WTC11 (cell line): ENCODE measurements around the gene FUT7. TPM values are rescaled to one million over a fixed set of nuclear protein-coding genes. Genes with fewer than 3 reads are reported as not detected.

Experiments used
- ATAC-seq: fragments of 200-7000 bp; cut with Tn5 transposase; 2 replicates; pipeline ENCODE4 v1.10.0; 2021; ENCODE audit warnings: mild to moderate bottlenecking, moderate library complexity
- CTCF ChIA-PET: fragments of 300-600 bp; sonication (Branson Sonifier 250); formaldehyde crosslinking; loops from one replicate; lab custom pipeline; 2021; ENCODE audit warnings: antibody characterized with exemption; lab: Charles Lee
- POLR2A ChIA-PET: fragments of 350-600 bp; sonication (Branson Sonifier 250); formaldehyde crosslinking; loops from one replicate; lab custom pipeline; 2021; ENCODE audit warnings: antibody characterized with exemption; lab: Charles Lee
- DNase-seq: peaks from one replicate; pipeline ENCODE4 v3.0.0; 2021; ENCODE audit warnings: low spot score
- H3K27ac Mint-ChIP-seq: 2 replicates; pipeline ENCODE4 v1.8.0; 2021; ENCODE audit warnings: mixed read lengths
- H3K27me3 Mint-ChIP-seq: 2 replicates; pipeline ENCODE4 v1.8.0; 2021; ENCODE audit warnings: low read depth, mild to moderate bottlenecking, moderate library complexity, mixed read lengths
- H3K36me3 Mint-ChIP-seq: 2 replicates; pipeline ENCODE4 v1.8.0; 2021; ENCODE audit warnings: mixed read lengths
- H3K4me1 Mint-ChIP-seq: 2 replicates; pipeline ENCODE4 v1.8.0; 2022; ENCODE audit warnings: mixed read lengths
- H3K4me3 Mint-ChIP-seq: 2 replicates; pipeline ENCODE4 v1.8.0; 2021; ENCODE audit warnings: mild to moderate bottlenecking, moderate library complexity, mixed read lengths
- H3K9me3 Mint-ChIP-seq: 2 replicates; pipeline ENCODE4 v1.8.0; 2021; ENCODE audit warnings: mixed read lengths
- AR ChIP-seq: fragments of 250-450 bp; sonication (Bioruptor Pico); IDR thresholded peaks from 2 replicates; pipeline ENCODE4 v1.9.0; 2021; ENCODE audit warnings: mild to moderate bottlenecking
- ETV6 ChIP-seq: sonication (generic); formaldehyde crosslinking; IDR thresholded peaks from 2 replicates; pipeline ENCODE4 v1.8.1; 2022; ENCODE audit warnings: mild to moderate bottlenecking, missing genetic modification reagents
- FOXK1 ChIP-seq: sonication (generic); formaldehyde crosslinking; IDR thresholded peaks from 2 replicates; pipeline ENCODE4 v1.8.0; 2022; ENCODE audit warnings: mild to moderate bottlenecking, moderate library complexity, missing genetic modification reagents
- GRHL2 ChIP-seq: fragments of 250-450 bp; sonication (Bioruptor Pico); IDR thresholded peaks from 2 replicates; pipeline ENCODE4 v1.8.0; 2022; ENCODE audit warnings: mild to moderate bottlenecking, moderate library complexity; ENCODE audit not compliant: insufficient replicate concordance, severe bottlenecking
- MAX ChIP-seq: sonication (generic); formaldehyde crosslinking; IDR thresholded peaks from 2 replicates; pipeline ENCODE4 v1.8.0; 2022; ENCODE audit warnings: mild to moderate bottlenecking, missing genetic modification reagents
- NR3C1 ChIP-seq: sonication (generic); formaldehyde crosslinking; conservative IDR thresholded peaks from 2 replicates; pipeline ENCODE4 v1.8.1; 2023; ENCODE audit warnings: low read depth, mild to moderate bottlenecking, missing genetic modification reagents
- PRDM15 ChIP-seq: sonication (generic); formaldehyde crosslinking; IDR thresholded peaks from 2 replicates; pipeline ENCODE4 v1.8.0; 2022; ENCODE audit warnings: missing genetic modification reagents
- PRRX2 ChIP-seq: fragments of 250-450 bp; sonication (Bioruptor Pico); IDR thresholded peaks from 2 replicates; pipeline ENCODE4 v1.8.0; 2021; ENCODE audit warnings: mild to moderate bottlenecking
- ZNF219 ChIP-seq: sonication (generic); formaldehyde crosslinking; IDR thresholded peaks from 2 replicates; pipeline ENCODE4 v1.8.0; 2023; ENCODE audit warnings: missing genetic modification reagents, mild to moderate bottlenecking, borderline replicate concordance
- ZNF232 ChIP-seq: sonication (generic); formaldehyde crosslinking; IDR thresholded peaks from 2 replicates; pipeline ENCODE4 v1.8.0; 2022; ENCODE audit warnings: mild to moderate bottlenecking, missing genetic modification reagents
- ZNF396 ChIP-seq: fragments of 250-450 bp; sonication (Bioruptor Pico); IDR thresholded peaks from 2 replicates; pipeline ENCODE4 v1.8.0; 2021; ENCODE audit warnings: mild to moderate bottlenecking, moderate library complexity, borderline replicate concordance
- ZNF425 ChIP-seq: fragments of 250-450 bp; sonication (Bioruptor Pico); conservative IDR thresholded peaks from 2 replicates; pipeline ENCODE4 v1.9.0; 2021; ENCODE audit warnings: mild to moderate bottlenecking
- ZSCAN18 ChIP-seq: fragments of 250-450 bp; sonication (Bioruptor Pico); IDR thresholded peaks from 2 replicates; pipeline ENCODE4 v2.1.2; 2022; ENCODE audit warnings: mild to moderate bottlenecking, moderate library complexity
- total RNA-seq: library from RNA; stranded (reverse); gene quantifications from 3 replicates; pipeline ENCODE4 v1.2.3, GENCODE V29; 2021
- TF ChIP-seq, protein P1 (sequence below): sonication (generic); formaldehyde crosslinking; IDR thresholded peaks from 2 replicates; pipeline ENCODE4 v1.8.1; 2023; ENCODE audit warnings: mild to moderate bottlenecking, missing genetic modification reagents, moderate library complexity
- TF ChIP-seq, protein P2 (sequence below): fragments of 250-450 bp; sonication (Bioruptor Pico); IDR thresholded peaks from 2 replicates; pipeline ENCODE4 v1.9.0; 2021; ENCODE audit warnings: mild to moderate bottlenecking, borderline replicate concordance

FUT7 gene
- total RNA-seq, 1 experiment from 2014 or later, result not detected

- no peak for TF ChIP-seq ZSCAN18 (CRISPR knock-in tag)
- TF ChIP-seq, all 79 proteins: peak for 0
These were observed 20.7 kb downstream of the FUT7 start (continued) for GRCh38 chr9:137011156-137011555.

- ChIA-PET CTCF (interaction anchor here (0.6 to 2.3 kb wide), 7 partner anchors 19 to 593 kb away, joined by 3 to 10 read pairs (median 4); partner anchors contain the start of gene ABCA2), POLR2A (interaction anchor here (1.0 kb wide), 1 partner anchor 10 kb away, joined by 3 read pairs; no protein-coding TSS in a partner anchor)
- Mint-ChIP-seq H3K27me3 (peaks cover 1% of the 10 kb centered on the region; the same call in 1 of the 2 replicates), H3K27ac (no peak overlapping the region), H3K4me3 (no peak overlapping the region), H3K36me3 (no peaks in the 10 kb centered on the region), H3K4me1 (no peaks in the 10 kb centered on the region), H3K9me3 (peaks cover under 1% of the 10 kb centered on the region; the same call in 1 of the 2 replicates)
- ATAC-seq (no peak), DNase-seq (no peak)
- TF ChIP-seq MAX, result no peak
- no peak for TF ChIP-seq ZNF219 (CRISPR knock-in tag)
- TF ChIP-seq ZNF232, result no peak
- no peak for TF ChIP-seq FOXK1 (CRISPR knock-in tag)
- TF ChIP-seq PRDM15 (CRISPR knock-in tag), result no peak
- TF ChIP-seq, protein P1, sequence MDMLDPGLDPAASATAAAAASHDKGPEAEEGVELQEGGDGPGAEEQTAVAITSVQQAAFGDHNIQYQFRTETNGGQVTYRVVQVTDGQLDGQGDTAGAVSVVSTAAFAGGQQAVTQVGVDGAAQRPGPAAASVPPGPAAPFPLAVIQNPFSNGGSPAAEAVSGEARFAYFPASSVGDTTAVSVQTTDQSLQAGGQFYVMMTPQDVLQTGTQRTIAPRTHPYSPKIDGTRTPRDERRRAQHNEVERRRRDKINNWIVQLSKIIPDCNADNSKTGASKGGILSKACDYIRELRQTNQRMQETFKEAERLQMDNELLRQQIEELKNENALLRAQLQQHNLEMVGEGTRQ (CRISPR knock-in tag), result no peak
- no peak for TF ChIP-seq PRRX2
- no peak for TF ChIP-seq GRHL2 (CRISPR knock-in tag)
- no peak for TF ChIP-seq ZNF425
- no peak for TF ChIP-seq AR (CRISPR knock-in tag)
- no peak for TF ChIP-seq NR3C1 (CRISPR knock-in tag)
- no peak for TF ChIP-seq ZNF396 (CRISPR knock-in tag)
- no peak for TF ChIP-seq ETV6
- TF ChIP-seq, protein P2, sequence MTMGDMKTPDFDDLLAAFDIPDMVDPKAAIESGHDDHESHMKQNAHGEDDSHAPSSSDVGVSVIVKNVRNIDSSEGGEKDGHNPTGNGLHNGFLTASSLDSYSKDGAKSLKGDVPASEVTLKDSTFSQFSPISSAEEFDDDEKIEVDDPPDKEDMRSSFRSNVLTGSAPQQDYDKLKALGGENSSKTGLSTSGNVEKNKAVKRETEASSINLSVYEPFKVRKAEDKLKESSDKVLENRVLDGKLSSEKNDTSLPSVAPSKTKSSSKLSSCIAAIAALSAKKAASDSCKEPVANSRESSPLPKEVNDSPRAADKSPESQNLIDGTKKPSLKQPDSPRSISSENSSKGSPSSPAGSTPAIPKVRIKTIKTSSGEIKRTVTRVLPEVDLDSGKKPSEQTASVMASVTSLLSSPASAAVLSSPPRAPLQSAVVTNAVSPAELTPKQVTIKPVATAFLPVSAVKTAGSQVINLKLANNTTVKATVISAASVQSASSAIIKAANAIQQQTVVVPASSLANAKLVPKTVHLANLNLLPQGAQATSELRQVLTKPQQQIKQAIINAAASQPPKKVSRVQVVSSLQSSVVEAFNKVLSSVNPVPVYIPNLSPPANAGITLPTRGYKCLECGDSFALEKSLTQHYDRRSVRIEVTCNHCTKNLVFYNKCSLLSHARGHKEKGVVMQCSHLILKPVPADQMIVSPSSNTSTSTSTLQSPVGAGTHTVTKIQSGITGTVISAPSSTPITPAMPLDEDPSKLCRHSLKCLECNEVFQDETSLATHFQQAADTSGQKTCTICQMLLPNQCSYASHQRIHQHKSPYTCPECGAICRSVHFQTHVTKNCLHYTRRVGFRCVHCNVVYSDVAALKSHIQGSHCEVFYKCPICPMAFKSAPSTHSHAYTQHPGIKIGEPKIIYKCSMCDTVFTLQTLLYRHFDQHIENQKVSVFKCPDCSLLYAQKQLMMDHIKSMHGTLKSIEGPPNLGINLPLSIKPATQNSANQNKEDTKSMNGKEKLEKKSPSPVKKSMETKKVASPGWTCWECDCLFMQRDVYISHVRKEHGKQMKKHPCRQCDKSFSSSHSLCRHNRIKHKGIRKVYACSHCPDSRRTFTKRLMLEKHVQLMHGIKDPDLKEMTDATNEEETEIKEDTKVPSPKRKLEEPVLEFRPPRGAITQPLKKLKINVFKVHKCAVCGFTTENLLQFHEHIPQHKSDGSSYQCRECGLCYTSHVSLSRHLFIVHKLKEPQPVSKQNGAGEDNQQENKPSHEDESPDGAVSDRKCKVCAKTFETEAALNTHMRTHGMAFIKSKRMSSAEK, result no peak
These were observed 21.8 kb downstream of the FUT7 start for GRCh38 chr9:137009938-137010732.
